ENCODE data around the gene PLCD4. TPM values are rescaled to one million over a fixed set of nuclear protein-coding genes. Genes with fewer than 3 reads are reported as not detected.

The PLCD4 gene
- polyA plus RNA-seq, 4 donors = 0.97 to 1.4 (median 1.0) TPM; not detected in 1

- no peaks in the 10 kb centered on the region for H3K4me1 ChIP-seq (ENCODE audit: control insufficient read depth in 3 of 3, insufficient read depth in 2 of 3, low read depth in 1 of 3, low read length in 2 of 3)
- H3K27me3 ChIP-seq (ENCODE audit: control insufficient read depth in 3 of 3, insufficient read depth in 3 of 3, low read length in 3 of 3) = no peaks in the 10 kb centered on the region
- H3K27ac ChIP-seq (ENCODE audit: low read depth in 1 of 3, low read length in 2 of 3) = no peak overlapping the region
- no peaks in the 10 kb centered on the region for H3K36me3 ChIP-seq (ENCODE audit: control insufficient read depth in 3 of 3, insufficient read depth in 2 of 3, low read depth in 1 of 3, low read length in 3 of 3)
- DNase-seq (no peak), FAIRE-seq (no peak)
- no peaks in the 10 kb centered on the region for H3K9me3 ChIP-seq (ENCODE audit: control insufficient read depth in 2 of 2, insufficient read depth in 1 of 2, low read depth in 1 of 2, low read length in 1 of 2)
- no peak overlapping the region for H3K4me3 ChIP-seq (ENCODE audit: low read depth in 1 of 3, low read length in 3 of 3)
- 87 to 92% (median 90%) methylated on average over 4 of the region's 4 CpGs for WGBS, 3 donors
Measured at GRCh38 chr2:218627939-218628338, 20.2 kb downstream of the PLCD4 start.

GRCh38 chr2:218631837-218632236 is 24.1 kb downstream of the PLCD4 start:
- no peaks in the 10 kb centered on the region for H3K27me3 ChIP-seq (ENCODE audit: control insufficient read depth in 3 of 3, insufficient read depth in 3 of 3, low read length in 3 of 3)
- DNase-seq = no peak
- WGBS, 3 donors = 47 to 65% (median 54%) methylated on average over 4 of the region's 4 CpGs
- peaks cover 4 to 25% (median 9%) of the 10 kb centered on the region in 3 donors for H3K36me3 ChIP-seq (ENCODE audit: control insufficient read depth in 3 of 3, insufficient read depth in 2 of 3, low read depth in 1 of 3, low read length in 3 of 3)
- no peak for FAIRE-seq
- H3K4me1 ChIP-seq (ENCODE audit: control insufficient read depth in 3 of 3, insufficient read depth in 2 of 3, low read depth in 1 of 3, low read length in 2 of 3) = no peaks in the 10 kb centered on the region
- no peak overlapping the region for H3K4me3 ChIP-seq (ENCODE audit: low read depth in 1 of 3, low read length in 3 of 3)
- H3K27ac ChIP-seq (ENCODE audit: low read depth in 1 of 3, low read length in 2 of 3) = no peak overlapping the region
- H3K9me3 ChIP-seq (ENCODE audit: control insufficient read depth in 2 of 2, insufficient read depth in 1 of 2, low read depth in 1 of 2, low read length in 1 of 2) = no peaks in the 10 kb centered on the region

- H3K27ac ChIP-seq (ENCODE audit: low read depth in 1 of 3, low read length in 2 of 3) = no peak overlapping the region
- no peak for FAIRE-seq
- H3K36me3 ChIP-seq (ENCODE audit: control insufficient read depth in 3 of 3, insufficient read depth in 2 of 3, low read depth in 1 of 3, low read length in 3 of 3) = peaks cover 18 to 48% (median 24%) of the 10 kb centered on the region in 3 donors
- H3K4me3 ChIP-seq (ENCODE audit: low read depth in 1 of 3, low read length in 3 of 3) = no peak overlapping the region
- WGBS, 3 donors = 92 to 96% (median 95%) methylated on average over 5 of the region's 5 CpGs
- no peak for DNase-seq
- no peaks in the 10 kb centered on the region for H3K9me3 ChIP-seq (ENCODE audit: control insufficient read depth in 2 of 2, insufficient read depth in 1 of 2, low read depth in 1 of 2, low read length in 1 of 2)
- H3K27me3 ChIP-seq (ENCODE audit: control insufficient read depth in 3 of 3, insufficient read depth in 3 of 3, low read length in 3 of 3) = no peaks in the 10 kb centered on the region
- H3K4me1 ChIP-seq (ENCODE audit: control insufficient read depth in 3 of 3, insufficient read depth in 2 of 3, low read depth in 1 of 3, low read length in 2 of 3) = no peaks in the 10 kb centered on the region
Measured at GRCh38 chr2:218635719-218636118, 28.0 kb downstream of the PLCD4 start.

GRCh38 chr2:218638372-218638771 is 30.7 kb downstream of the PLCD4 start:
- no peaks in the 10 kb centered on the region for H3K4me1 ChIP-seq (ENCODE audit: control insufficient read depth in 3 of 3, insufficient read depth in 2 of 3, low read depth in 1 of 3, low read length in 2 of 3)
- DNase-seq = no peak
- WGBS, 3 donors = 97 to 98% (median 97%) methylated on average over 18 of the region's 18 CpGs
- no peaks in the 10 kb centered on the region for H3K27me3 ChIP-seq (ENCODE audit: control insufficient read depth in 3 of 3, insufficient read depth in 3 of 3, low read length in 3 of 3)
- no peak overlapping the region for H3K4me3 ChIP-seq (ENCODE audit: low read depth in 1 of 3, low read length in 3 of 3)
- FAIRE-seq = no peak
- H3K27ac ChIP-seq (ENCODE audit: low read depth in 1 of 3, low read length in 2 of 3) = no peak overlapping the region
- peaks cover 20 to 69% (median 24%) of the 10 kb centered on the region in 3 donors for H3K36me3 ChIP-seq (ENCODE audit: control insufficient read depth in 3 of 3, insufficient read depth in 2 of 3, low read depth in 1 of 3, low read length in 3 of 3)
- H3K9me3 ChIP-seq (ENCODE audit: control insufficient read depth in 2 of 2, insufficient read depth in 1 of 2, low read depth in 1 of 2, low read length in 1 of 2) = no peaks in the 10 kb centered on the region

- Histone ChIP-seq H3K36me3 (ENCODE audit: control insufficient read depth in 3 of 3, insufficient read depth in 2 of 3, low read depth in 1 of 3, low read length in 3 of 3) (peaks cover 22 to 74% (median 32%) of the 10 kb centered on the region in 3 donors), H3K4me3 (ENCODE audit: low read depth in 1 of 3, low read length in 3 of 3) (no peak overlapping the region), H3K27me3 (ENCODE audit: control insufficient read depth in 3 of 3, insufficient read depth in 3 of 3, low read length in 3 of 3) (no peaks in the 10 kb centered on the region), H3K9me3 (ENCODE audit: control insufficient read depth in 2 of 2, insufficient read depth in 1 of 2, low read depth in 1 of 2, low read length in 1 of 2) (no peaks in the 10 kb centered on the region), H3K27ac (ENCODE audit: low read depth in 1 of 3, low read length in 2 of 3) (no peak overlapping the region), H3K4me1 (ENCODE audit: control insufficient read depth in 3 of 3, insufficient read depth in 2 of 3, low read depth in 1 of 3, low read length in 2 of 3) (peaks cover 0 to 20% (median 0%) of the 10 kb centered on the region in 3 donors)
- no peak for FAIRE-seq
- DNase-seq = no peak
- WGBS, 3 donors = 92 to 94% (median 93%) methylated on average over 16 to 18 of the region's 18 CpGs
Measured at GRCh38 chr2:218642121-218642656, 34.5 kb downstream of the PLCD4 start.

- H3K36me3 ChIP-seq (ENCODE audit: control insufficient read depth in 3 of 3, insufficient read depth in 2 of 3, low read depth in 1 of 3, low read length in 3 of 3) = peaks cover 19 to 74% (median 32%) of the 10 kb centered on the region in 3 donors
- 91 to 93% (median 93%) methylated on average over 17 of the region's 17 CpGs for WGBS, 3 donors
- no peak overlapping the region for H3K27ac ChIP-seq (ENCODE audit: low read depth in 1 of 3, low read length in 2 of 3)
- H3K9me3 ChIP-seq (ENCODE audit: control insufficient read depth in 2 of 2, insufficient read depth in 1 of 2, low read depth in 1 of 2, low read length in 1 of 2) = no peaks in the 10 kb centered on the region
- H3K27me3 ChIP-seq (ENCODE audit: control insufficient read depth in 3 of 3, insufficient read depth in 3 of 3, low read length in 3 of 3) = no peaks in the 10 kb centered on the region
- DNase-seq (no peak), FAIRE-seq (no peak)
- no peak overlapping the region for H3K4me3 ChIP-seq (ENCODE audit: low read depth in 1 of 3, low read length in 3 of 3)
- peaks cover 0 to 20% (median 0%) of the 10 kb centered on the region in 3 donors for H3K4me1 ChIP-seq (ENCODE audit: control insufficient read depth in 3 of 3, insufficient read depth in 2 of 3, low read depth in 1 of 3, low read length in 2 of 3)
Measured at GRCh38 chr2:218642786-218643185, 35.1 kb downstream of the PLCD4 start.

- FAIRE-seq (no peak), DNase-seq (no peak)
- H3K4me1 ChIP-seq (ENCODE audit: control insufficient read depth in 3 of 3, insufficient read depth in 2 of 3, low read depth in 1 of 3, low read length in 2 of 3) = peaks cover 0 to 20% (median 0%) of the 10 kb centered on the region in 3 donors
- H3K9me3 ChIP-seq (ENCODE audit: control insufficient read depth in 2 of 2, insufficient read depth in 1 of 2, low read depth in 1 of 2, low read length in 1 of 2) = no peaks in the 10 kb centered on the region
- no peak overlapping the region for H3K4me3 ChIP-seq (ENCODE audit: low read depth in 1 of 3, low read length in 3 of 3)
- H3K36me3 ChIP-seq (ENCODE audit: control insufficient read depth in 3 of 3, insufficient read depth in 2 of 3, low read depth in 1 of 3, low read length in 3 of 3) = peaks cover 11 to 72% (median 28%) of the 10 kb centered on the region in 3 donors
- 86 to 93% (median 93%) methylated on average over 10 of the region's 10 CpGs for WGBS, 3 donors
- H3K27me3 ChIP-seq (ENCODE audit: control insufficient read depth in 3 of 3, insufficient read depth in 3 of 3, low read length in 3 of 3) = no peaks in the 10 kb centered on the region
- no peak overlapping the region for H3K27ac ChIP-seq (ENCODE audit: low read depth in 1 of 3, low read length in 2 of 3)
Measured at GRCh38 chr2:218643751-218644310, 36.1 kb downstream of the PLCD4 start.

GRCh38 chr2:218644721-218645120 is 37.0 kb downstream of the PLCD4 start:
- Histone ChIP-seq H3K27me3 (ENCODE audit: control insufficient read depth in 3 of 3, insufficient read depth in 3 of 3, low read length in 3 of 3) (no peaks in the 10 kb centered on the region), H3K4me1 (ENCODE audit: control insufficient read depth in 3 of 3, insufficient read depth in 2 of 3, low read depth in 1 of 3, low read length in 2 of 3) (peaks cover 0 to 20% (median 0%) of the 10 kb centered on the region in 3 donors), H3K36me3 (ENCODE audit: control insufficient read depth in 3 of 3, insufficient read depth in 2 of 3, low read depth in 1 of 3, low read length in 3 of 3) (peaks cover 16 to 73% (median 30%) of the 10 kb centered on the region in 3 donors), H3K9me3 (ENCODE audit: control insufficient read depth in 2 of 2, insufficient read depth in 1 of 2, low read depth in 1 of 2, low read length in 1 of 2) (no peaks in the 10 kb centered on the region), H3K27ac (ENCODE audit: low read depth in 1 of 3, low read length in 2 of 3) (peak overlapping the region in 1 of 3 donors; percentile 53), H3K4me3 (ENCODE audit: low read depth in 1 of 3, low read length in 3 of 3) (no peak overlapping the region)
- FAIRE-seq (no peak), DNase-seq (no peak)
- 89 to 91% (median 91%) methylated on average over 11 of the region's 11 CpGs for WGBS, 3 donors
